Mesendoderm (in vitro differentiated cells): Measurements from ENCODE around the gene GID4.
A peak's percentile ranks its signal among the peaks of the same experiment; 100 is the strongest.
"Not testable (repeated sequence)": the region's sequence is repeated elsewhere in the genome, so short reads cannot be mapped to it uniquely, and the experiment has no call there.

Experiments
- DNase-seq: peaks from one replicate; pipeline ENCODE4 v3.0.0; 2013
- H2AK5ac ChIP-seq: 2 replicates; pipeline ENCODE4 v1.6.1; 2013; ENCODE audit warnings: low read length, inconsistent platforms
- H2BK120ac ChIP-seq: 2 replicates; pipeline ENCODE4 v1.6.1; 2013; ENCODE audit warnings: low read depth, mild to moderate bottlenecking, low read length, moderate library complexity, mixed read lengths
- H2BK15ac ChIP-seq: replicated peaks from 2 replicates; pipeline ENCODE4 v1.6.1; 2013; ENCODE audit warnings: low read depth, mild to moderate bottlenecking, moderate library complexity
- H2BK5ac ChIP-seq: 2 replicates; pipeline ENCODE4 v1.6.1; 2013; ENCODE audit warnings: low read length, inconsistent platforms
- H3K18ac ChIP-seq: 2 replicates; pipeline ENCODE4 v1.6.1; 2013; ENCODE audit warnings: mild to moderate bottlenecking, low read length, mixed read lengths
- H3K23ac ChIP-seq: one replicate; pipeline ENCODE4 v1.6.1; 2013; ENCODE audit warnings: low read length
- H3K27ac ChIP-seq: 2 replicates; pipeline ENCODE4 v1.5.1; 2013; ENCODE audit warnings: low read depth, mild to moderate bottlenecking, inconsistent platforms, low read length, moderate library complexity
- H3K27me3 ChIP-seq: 2 replicates; pipeline ENCODE4 v1.6.1; 2013; ENCODE audit warnings: low read length, control low read depth, mild to moderate bottlenecking, inconsistent platforms; ENCODE audit not compliant: insufficient read depth, poor library complexity
- H3K36me3 ChIP-seq: 2 replicates; pipeline ENCODE4 v1.6.1; 2013; ENCODE audit warnings: low read length, inconsistent platforms; ENCODE audit not compliant: control insufficient read depth, insufficient read depth
- H3K4ac ChIP-seq: one replicate; pipeline ENCODE4 v1.6.1; 2013; ENCODE audit warnings: low read depth, mild to moderate bottlenecking, low read length, moderate library complexity
- H3K4me1 ChIP-seq: 2 replicates; pipeline ENCODE4 v1.6.1; 2013; ENCODE audit warnings: low read depth, low read length, inconsistent platforms; ENCODE audit not compliant: control insufficient read depth
- H3K4me2 ChIP-seq: 2 replicates; pipeline ENCODE4 v1.6.1; 2013; ENCODE audit warnings: low read length
- H3K4me3 ChIP-seq: 2 replicates; pipeline ENCODE4 v1.5.1; 2013; ENCODE audit warnings: mild to moderate bottlenecking, low read length
- H3K56ac ChIP-seq: one replicate; pipeline ENCODE4 v1.6.1; 2013; ENCODE audit warnings: low read length
- H3K79me1 ChIP-seq: 2 replicates; pipeline ENCODE4 v1.6.1; 2013; ENCODE audit warnings: low read length, inconsistent platforms
- H3K79me2 ChIP-seq: 2 replicates; pipeline ENCODE4 v1.6.1; 2013; ENCODE audit warnings: mild to moderate bottlenecking, low read length; ENCODE audit not compliant: control insufficient read depth, insufficient read depth
- H3K9ac ChIP-seq: 2 replicates; pipeline ENCODE4 v1.6.1; 2013; ENCODE audit warnings: low read length, inconsistent platforms
- H4K5ac ChIP-seq: one replicate; pipeline ENCODE4 v1.6.1; 2013; ENCODE audit warnings: low read length
- H4K8ac ChIP-seq: one replicate; pipeline ENCODE4 v1.6.1; 2013; ENCODE audit warnings: low read depth, mild to moderate bottlenecking, control low read depth, low read length, moderate library complexity
- WGBS: extraction: QIAGEN DNeasy Blood & Tissue Kit; methylation state at CpG from one replicate; pipeline ENCODE4 v1.1.7; 2013; ENCODE audit warnings: low lambda C conversion rate, missing lambda C conversion rate; ENCODE audit not compliant: insufficient coverage; ENCODE audit errors: extremely low coverage; 5-methylcytosine and 5-hydroxymethylcytosine counted together

GID4 gene

DNA sequence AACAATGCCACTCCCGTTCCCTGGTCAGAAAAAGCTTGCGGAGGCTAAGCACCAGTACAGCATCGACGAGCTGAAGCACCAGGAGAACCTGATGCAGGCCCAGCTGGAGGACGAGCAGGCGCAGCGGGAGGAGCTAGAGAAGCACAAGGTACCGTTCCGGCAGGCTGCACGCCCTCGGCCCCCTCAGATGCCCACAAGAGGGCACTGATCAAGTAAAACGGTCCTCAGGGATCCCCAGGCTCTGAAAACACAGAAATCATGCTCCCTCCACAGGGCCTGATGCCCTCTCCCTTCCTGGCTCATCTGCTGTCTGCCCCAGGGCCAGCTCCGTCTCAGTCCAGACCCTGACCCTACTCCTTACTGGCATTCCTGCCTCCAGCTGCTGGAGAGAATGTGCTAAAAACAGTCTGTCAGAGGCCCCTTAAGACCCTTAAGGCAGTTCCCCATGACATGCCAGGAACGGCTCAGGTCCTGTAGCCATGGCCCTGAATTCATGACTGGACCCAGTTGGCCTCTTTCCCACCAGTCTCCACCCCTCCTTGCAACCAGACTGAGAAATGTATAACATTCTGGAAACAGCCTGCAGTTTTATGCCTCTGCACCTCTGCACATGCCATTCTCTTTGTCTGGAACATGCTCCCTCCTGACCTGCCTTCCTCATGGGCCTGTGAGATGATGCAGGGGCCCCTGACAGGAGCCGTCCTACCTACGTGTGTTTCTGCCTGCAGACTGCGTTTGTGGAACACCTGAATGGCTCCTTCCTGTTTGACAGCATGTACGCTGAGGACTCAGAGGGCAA lies 44.7 kb upstream of the GID4 start:
- no peak overlapping the region for H3K4me2 ChIP-seq
- no peak overlapping the region for H4K5ac ChIP-seq
- H3K56ac ChIP-seq: no peak overlapping the region
- H3K18ac ChIP-seq: no peak overlapping the region
- no peaks in the 10 kb centered on the region for H3K27me3 ChIP-seq
- WGBS: no CpG with 5 or more reads among the region's 18 CpGs
- no peaks in the 10 kb centered on the region for H3K4me1 ChIP-seq
- H3K36me3 ChIP-seq: no peaks in the 10 kb centered on the region
- H3K23ac ChIP-seq: no peak overlapping the region
- no peak overlapping the region for H4K8ac ChIP-seq
- H2BK15ac ChIP-seq: no peak overlapping the region
- no peak overlapping the region for H3K4me3 ChIP-seq
- H3K4ac ChIP-seq: no peak overlapping the region
- no peak overlapping the region for H2BK120ac ChIP-seq
- no peak overlapping the region for H2BK5ac ChIP-seq
- peak; percentile 84 for DNase-seq
- no peak overlapping the region for H3K27ac ChIP-seq
- no peak overlapping the region for H3K9ac ChIP-seq
- no peaks in the 10 kb centered on the region for H3K79me1 ChIP-seq
- H2AK5ac ChIP-seq: no peak overlapping the region
- no peaks in the 10 kb centered on the region for H3K79me2 ChIP-seq

DNA sequence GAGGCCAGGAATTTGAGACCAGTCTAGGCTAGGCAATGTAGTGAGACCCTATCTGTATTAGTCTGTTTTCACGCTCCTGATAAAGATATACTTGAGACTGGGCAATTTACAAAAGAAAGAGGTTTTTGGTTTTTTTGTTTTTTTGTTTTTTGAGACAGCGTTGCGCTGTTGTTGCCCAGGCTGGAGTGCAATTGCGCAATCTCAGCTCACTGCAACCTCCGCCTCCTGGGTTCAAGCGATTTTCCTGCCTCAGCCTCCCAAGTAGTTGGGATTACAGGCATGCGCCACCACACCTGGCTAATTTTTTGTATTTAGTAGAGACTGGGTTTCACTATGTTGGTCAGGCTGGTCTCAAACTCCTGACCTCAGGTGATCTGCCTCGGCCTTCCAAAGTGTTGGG lies 43.3 kb upstream of the GID4 start:
- H3K79me2 ChIP-seq, H3K4me2 ChIP-seq, H2BK15ac ChIP-seq, DNase-seq, H3K56ac ChIP-seq, H3K23ac ChIP-seq, H3K4me3 ChIP-seq, H3K18ac ChIP-seq, H4K5ac ChIP-seq, H2AK5ac ChIP-seq, H3K4ac ChIP-seq, H3K27me3 ChIP-seq, H3K9ac ChIP-seq, H3K36me3 ChIP-seq, H3K79me1 ChIP-seq, H2BK5ac ChIP-seq, H3K27ac ChIP-seq, H4K8ac ChIP-seq, H2BK120ac ChIP-seq, H3K4me1 ChIP-seq: not testable (repeated sequence)
- WGBS: no CpG with 5 or more reads among the region's 8 CpGs

DNA sequence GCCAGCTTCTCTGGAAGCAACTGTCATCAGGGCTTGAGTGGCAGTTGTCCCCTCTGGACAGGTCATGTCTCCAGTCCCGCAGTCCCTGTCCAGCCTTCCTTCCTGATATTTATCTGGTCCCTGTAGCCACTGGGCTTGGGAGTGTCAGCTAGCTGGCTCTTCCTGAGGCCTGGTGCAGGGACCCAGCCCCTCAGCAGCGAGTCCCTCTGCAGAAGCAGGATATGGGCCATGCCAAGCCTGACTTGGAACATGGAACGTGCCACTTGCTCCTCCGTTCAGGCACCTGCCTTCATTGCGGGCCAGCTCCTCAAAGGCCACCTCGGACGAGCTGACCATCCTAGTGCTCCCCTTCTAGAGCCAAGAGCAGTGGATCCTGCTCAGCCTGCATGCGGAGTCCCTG lies 40.3 kb upstream of the GID4 start:
- H4K5ac ChIP-seq: no peak overlapping the region
- no peak overlapping the region for H2BK5ac ChIP-seq
- no peaks in the 10 kb centered on the region for H3K79me1 ChIP-seq
- no peak overlapping the region for H3K4me3 ChIP-seq
- H3K27me3 ChIP-seq: no peaks in the 10 kb centered on the region
- H3K79me2 ChIP-seq: no peaks in the 10 kb centered on the region
- no peak overlapping the region for H2AK5ac ChIP-seq
- no peaks in the 10 kb centered on the region for H3K36me3 ChIP-seq
- no CpG with 5 or more reads among the region's 8 CpGs for WGBS
- no peak overlapping the region for H2BK15ac ChIP-seq
- H4K8ac ChIP-seq: no peak overlapping the region
- no peak overlapping the region for H3K18ac ChIP-seq
- no peak for DNase-seq
- H3K4ac ChIP-seq: no peak overlapping the region
- no peak overlapping the region for H3K9ac ChIP-seq
- H2BK120ac ChIP-seq: no peak overlapping the region
- no peak overlapping the region for H3K27ac ChIP-seq
- no peak overlapping the region for H3K4me2 ChIP-seq
- H3K56ac ChIP-seq: no peak overlapping the region
- H3K4me1 ChIP-seq: no peaks in the 10 kb centered on the region
- H3K23ac ChIP-seq: no peak overlapping the region

DNA sequence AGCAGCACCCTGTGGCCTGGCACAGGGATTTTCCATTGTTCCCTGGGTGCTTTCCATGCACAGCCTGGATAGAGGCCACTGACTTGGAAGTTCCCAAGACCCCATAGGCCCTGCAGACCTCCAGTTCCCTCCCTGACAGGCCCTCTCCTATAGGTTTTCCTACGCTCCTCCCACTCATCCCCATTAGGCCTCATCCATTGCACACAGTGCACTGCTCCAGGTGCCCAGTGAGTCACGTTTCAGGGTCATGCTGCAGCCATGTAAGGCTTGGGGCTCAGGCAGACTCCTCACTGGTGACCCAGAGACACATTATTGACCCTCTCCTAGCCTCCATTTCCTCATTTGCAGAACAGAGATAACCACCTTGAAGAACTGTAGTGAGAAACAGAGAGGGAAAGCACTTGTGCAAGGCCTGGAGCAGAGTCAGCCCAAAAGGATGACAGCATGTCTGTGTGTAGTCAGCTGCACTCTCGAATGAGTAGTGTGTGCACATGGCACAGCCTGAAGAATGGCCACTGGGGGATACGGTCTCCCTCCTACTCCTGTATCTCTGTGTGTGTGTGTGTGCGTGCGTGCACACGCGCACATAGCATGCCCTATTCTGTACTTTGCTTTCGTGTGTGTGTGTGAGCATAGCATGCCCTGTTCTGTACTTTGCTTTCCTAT lies 39.7 kb upstream of the GID4 start:
- H3K79me2 ChIP-seq: no peaks in the 10 kb centered on the region
- no CpG with 5 or more reads among the region's 9 CpGs for WGBS

DNA sequence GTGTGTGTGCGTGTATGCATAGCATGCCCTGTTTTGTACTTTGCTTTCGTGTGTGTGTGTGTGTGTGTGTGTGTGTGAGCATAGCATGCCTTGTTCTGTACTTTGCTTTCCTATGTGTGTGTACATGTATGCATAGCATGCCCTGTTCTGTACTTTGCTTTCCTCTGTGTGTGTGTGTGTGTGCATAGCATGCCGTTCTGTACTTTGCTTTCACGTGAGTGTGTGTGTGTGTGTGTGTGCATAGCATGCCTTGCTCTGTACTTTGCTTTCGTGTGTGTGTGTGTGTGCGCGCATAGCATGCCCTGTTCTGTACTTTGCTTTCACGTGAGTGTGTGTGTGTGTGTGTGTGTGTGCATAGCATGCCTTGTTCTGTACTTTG lies 39.2 kb upstream of the GID4 start:
- Histone ChIP-seq H3K27ac (no peak overlapping the region), H2BK5ac (no peak overlapping the region), H3K56ac (no peak overlapping the region), H2BK15ac (no peak overlapping the region), H3K23ac (no peak overlapping the region), H3K4me2 (no peak overlapping the region), H3K18ac (no peak overlapping the region), H3K79me1 (no peaks in the 10 kb centered on the region), H2BK120ac (no peak overlapping the region), H4K5ac (no peak overlapping the region), H3K36me3 (no peaks in the 10 kb centered on the region), H3K4me1 (no peaks in the 10 kb centered on the region), H4K8ac (no peak overlapping the region), H3K4me3 (no peak overlapping the region), H3K79me2 (no peaks in the 10 kb centered on the region), H2AK5ac (no peak overlapping the region), H3K27me3 (no peaks in the 10 kb centered on the region), H3K9ac (no peak overlapping the region), H3K4ac (no peak overlapping the region)
- WGBS: no CpG with 5 or more reads among the region's 8 CpGs
- no peak for DNase-seq

More for the DNA sequence above, 39.7 kb upstream of the GID4 start:
- Histone ChIP-seq H3K9ac (no peak overlapping the region), H3K4me1 (no peaks in the 10 kb centered on the region), H3K27me3 (no peaks in the 10 kb centered on the region), H3K36me3 (no peaks in the 10 kb centered on the region), H3K79me1 (no peaks in the 10 kb centered on the region), H4K8ac (no peak overlapping the region), H3K18ac (no peak overlapping the region), H4K5ac (no peak overlapping the region), H3K4me3 (no peak overlapping the region), H3K4ac (no peak overlapping the region), H3K27ac (no peak overlapping the region), H3K56ac (no peak overlapping the region), H3K23ac (no peak overlapping the region), H3K4me2 (no peak overlapping the region), H2AK5ac (no peak overlapping the region), H2BK5ac (no peak overlapping the region), H2BK15ac (no peak overlapping the region), H2BK120ac (no peak overlapping the region)
- no peak for DNase-seq
